ENCODE results near the gene GTF2B. TPM values are rescaled to one million over a fixed set of nuclear protein-coding genes. Genes with fewer than 3 reads are reported as not detected.
"Not testable (repeated sequence)": the region's sequence is repeated elsewhere in the genome, so short reads cannot be mapped to it uniquely, and the experiment has no call there.

GTF2B gene
- total RNA-seq, 3 donors from 2014 or later (not counting 1 experiment from before 2014, with no cell fraction given) = 45.6 to 71.3 (median 55.6) TPM

- Mint-ChIP-seq H3K4me3 (no peak overlapping the region), H3K4me1 (no peaks in the 10 kb centered on the region), H3K27me3 (ENCODE audit: low read depth in 2 of 2) (no peaks in the 10 kb centered on the region), H3K27ac (no peak overlapping the region), H3K36me3 (peaks cover 24% of the 10 kb centered on the region), H3K9me3 (no peaks in the 10 kb centered on the region)
- no peaks in the 10 kb centered on the region for H3K4me1 ChIP-seq (ENCODE audit: control insufficient read depth, insufficient read depth, low read length)
- H3K27me3 ChIP-seq (ENCODE audit: control insufficient read depth, insufficient read depth, low read length) = no peaks in the 10 kb centered on the region
- peak in 2 of 3 donors; percentile 69 to 70 for ATAC-seq
- H3K36me3 ChIP-seq (ENCODE audit: control insufficient read depth, insufficient read depth, low read length) = peaks cover 50% of the 10 kb centered on the region
- peak in 1 of 2 donors; percentile 71 for DNase-seq
- no peak overlapping the region for H3K4me3 ChIP-seq (ENCODE audit: low read length)
- TF ChIP-seq CTCF (IDR thresholded peaks at IDR 0.05) = peak; percentile 75
- no peak overlapping the region for H3K27ac ChIP-seq (ENCODE audit: low read length)
- WGBS (ENCODE audit: insufficient coverage) = 70% methylated on average over 3 of the region's 5 CpGs
- intact Hi-C loops (cut with micrococcal nuclease) = loop anchor here (1.0 kb wide), 1 partner anchor 520 kb away; no protein-coding TSS in a partner anchor
- no peaks in the 10 kb centered on the region for H3K9me3 ChIP-seq (ENCODE audit: control insufficient read depth, insufficient read depth, low read length)
These were observed 44.3 kb upstream of the GTF2B start for GRCh38 chr1:88935522-88936222.

GRCh38 chr1:88930176-88930575 lies 38.8 kb upstream of the GTF2B start:
- H3K36me3 Mint-ChIP-seq; H3K4me1 Mint-ChIP-seq; H3K4me3 ChIP-seq (ENCODE audit: low read length); ATAC-seq; H3K27ac ChIP-seq (ENCODE audit: low read length); H3K27me3 Mint-ChIP-seq (ENCODE audit: low read depth in 2 of 2); H3K27me3 ChIP-seq (ENCODE audit: control insufficient read depth, insufficient read depth, low read length); H3K4me3 Mint-ChIP-seq; H3K27ac Mint-ChIP-seq; H3K4me1 ChIP-seq (ENCODE audit: control insufficient read depth, insufficient read depth, low read length); H3K9me3 ChIP-seq (ENCODE audit: control insufficient read depth, insufficient read depth, low read length); intact Hi-C loops (cut with micrococcal nuclease); DNase-seq; H3K9me3 Mint-ChIP-seq: not testable (repeated sequence)
- peaks cover 29% of the 10 kb centered on the region for H3K36me3 ChIP-seq (ENCODE audit: control insufficient read depth, insufficient read depth, low read length)
- 97% methylated on average over 4 of the region's 7 CpGs for WGBS (ENCODE audit: insufficient coverage)

DNA sequence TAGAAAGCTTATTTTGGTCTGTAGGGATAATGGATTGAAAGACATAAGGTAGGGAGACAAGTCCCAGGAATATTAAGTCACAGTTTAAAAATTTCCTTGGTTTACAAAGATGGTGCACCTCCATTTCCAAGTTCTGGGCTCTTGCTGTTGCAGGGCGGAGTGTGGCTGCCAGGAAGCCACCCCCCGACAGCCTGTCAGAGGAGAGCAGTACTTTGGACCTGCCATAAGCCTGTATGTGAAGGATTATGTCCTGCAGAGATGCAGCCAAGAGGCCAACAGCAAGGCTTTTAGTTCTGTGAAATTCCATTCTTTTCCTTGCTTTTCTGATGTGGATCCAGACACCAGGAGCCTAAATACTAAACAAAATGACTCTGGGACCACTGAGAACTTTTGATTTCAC lies 31.9 kb upstream of the GTF2B start:
- intact Hi-C loops (cut with micrococcal nuclease) = no loop called here
- Mint-ChIP-seq H3K4me1 (no peaks in the 10 kb centered on the region), H3K4me3 (no peak overlapping the region), H3K9me3 (no peaks in the 10 kb centered on the region), H3K27ac (no peak overlapping the region), H3K27me3 (ENCODE audit: low read depth in 2 of 2) (no peaks in the 10 kb centered on the region), H3K36me3 (peaks cover 1% of the 10 kb centered on the region)
- no peaks in the 10 kb centered on the region for H3K4me1 ChIP-seq (ENCODE audit: control insufficient read depth, insufficient read depth, low read length)
- H3K27ac ChIP-seq (ENCODE audit: low read length) = no peak overlapping the region
- ATAC-seq (no peak), DNase-seq (no peak)
- no peak overlapping the region for H3K4me3 ChIP-seq (ENCODE audit: low read length)
- peaks cover 8% of the 10 kb centered on the region for H3K9me3 ChIP-seq (ENCODE audit: control insufficient read depth, insufficient read depth, low read length)
- H3K36me3 ChIP-seq (ENCODE audit: control insufficient read depth, insufficient read depth, low read length) = peaks cover 22% of the 10 kb centered on the region
- no peak for TF ChIP-seq CTCF (IDR thresholded peaks at IDR 0.05)
- no peaks in the 10 kb centered on the region for H3K27me3 ChIP-seq (ENCODE audit: control insufficient read depth, insufficient read depth, low read length)
- 100% methylated on average over 2 of the region's 2 CpGs for whole genome bisulfite sequencing (ENCODE audit: insufficient coverage)

DNA sequence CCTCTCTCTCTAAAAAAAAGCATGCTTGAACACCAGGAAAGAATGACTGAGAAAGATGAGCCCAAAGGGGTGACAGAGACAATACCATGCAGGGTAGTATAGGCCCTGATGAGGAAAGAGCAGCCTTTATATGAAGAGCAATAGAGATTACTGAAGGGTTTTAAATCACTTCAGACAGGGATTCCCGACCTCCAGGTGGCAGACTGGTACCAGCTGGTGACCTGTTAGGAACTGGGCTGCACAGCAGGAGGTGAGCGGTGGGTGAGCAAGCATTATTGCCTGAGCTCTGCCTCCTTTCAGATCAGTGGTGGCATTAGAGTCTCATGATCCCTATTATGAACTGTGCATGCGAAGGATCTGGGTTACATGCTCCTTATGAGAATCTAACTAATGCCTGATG lies 30.8 kb upstream of the GTF2B start:
- H3K4me1 ChIP-seq (ENCODE audit: control insufficient read depth, insufficient read depth, low read length) = no peaks in the 10 kb centered on the region
- no peaks in the 10 kb centered on the region for H3K27me3 ChIP-seq (ENCODE audit: control insufficient read depth, insufficient read depth, low read length)
- H3K4me1 Mint-ChIP-seq = peaks cover under 1% of the 10 kb centered on the region in 2 donors
- WGBS (ENCODE audit: insufficient coverage) = 94% methylated on average over 3 of the region's 3 CpGs
- intact Hi-C loops (cut with micrococcal nuclease) = no loop called here
- H3K27me3 Mint-ChIP-seq (ENCODE audit: low read depth in 2 of 2) = no peaks in the 10 kb centered on the region
- no peak overlapping the region for H3K27ac ChIP-seq (ENCODE audit: low read length)
- H3K9me3 ChIP-seq (ENCODE audit: control insufficient read depth, insufficient read depth, low read length) = peaks cover 14% of the 10 kb centered on the region
- no peak overlapping the region for H3K4me3 ChIP-seq (ENCODE audit: low read length)
- no peak overlapping the region for H3K4me3 Mint-ChIP-seq
- DNase-seq (no peak), ATAC-seq (no peak)
- H3K36me3 Mint-ChIP-seq = peaks cover 12% of the 10 kb centered on the region
- no peak overlapping the region for H3K27ac Mint-ChIP-seq
- H3K9me3 Mint-ChIP-seq = peaks cover 0 to 6% of the 10 kb centered on the region in 2 donors
- peaks cover 22% of the 10 kb centered on the region for H3K36me3 ChIP-seq (ENCODE audit: control insufficient read depth, insufficient read depth, low read length)
- TF ChIP-seq CTCF (IDR thresholded peaks at IDR 0.05) = no peak

Data from natural killer cell (primary cell).